H9 (cell line): ENCODE measurements around the gene PCNX3. TPM values are rescaled to one million over a fixed set of nuclear protein-coding genes. Genes with fewer than 3 reads are reported as not detected.

ENCODE experiments used
- DNase-seq: peaks from one replicate; pipeline ENCODE4 v3.0.0-alpha.2; 2017
- H2AFZ ChIP-seq: one replicate; pipeline ENCODE4 v1.6.1; 2013; ENCODE audit warnings: mild to moderate bottlenecking, low read length, control low read depth, moderate library complexity
- H2AK5ac ChIP-seq: 2 replicates; pipeline ENCODE4 v1.6.1; 2013; ENCODE audit warnings: low read length, control low read depth, mixed read lengths; ENCODE audit not compliant: insufficient read length
- H2BK120ac ChIP-seq: one replicate; pipeline ENCODE4 v1.6.1; 2013; ENCODE audit warnings: low read depth, mild to moderate bottlenecking, low read length, control low read depth, inconsistent platforms; ENCODE audit not compliant: poor library complexity, severe bottlenecking
- H2BK12ac ChIP-seq: 2 replicates; pipeline ENCODE4 v1.6.1; 2013; ENCODE audit warnings: low read length, control low read depth, mixed read lengths, low read depth; ENCODE audit not compliant: insufficient read length
- H2BK15ac ChIP-seq: 2 replicates; pipeline ENCODE4 v1.6.1; 2013; ENCODE audit warnings: low read depth, low read length, control low read depth
- H2BK20ac ChIP-seq: one replicate; pipeline ENCODE4 v1.6.1; 2013; ENCODE audit warnings: low read depth, mild to moderate bottlenecking, low read length, control low read depth, inconsistent platforms; ENCODE audit not compliant: poor library complexity, severe bottlenecking
- H2BK5ac ChIP-seq: 2 replicates; pipeline ENCODE4 v1.6.1; 2013; ENCODE audit warnings: low read length, control low read depth, mixed read lengths; ENCODE audit not compliant: insufficient read length
- H3K14ac ChIP-seq: 2 replicates; pipeline ENCODE4 v1.6.1; 2013; ENCODE audit warnings: low read length, control low read depth; ENCODE audit not compliant: insufficient read depth
- H3K18ac ChIP-seq: 2 replicates; pipeline ENCODE4 v1.6.1; 2013; ENCODE audit warnings: low read depth, mild to moderate bottlenecking, mixed read lengths, low read length, control low read depth; ENCODE audit not compliant: insufficient read length
- H3K23ac ChIP-seq: 2 replicates; pipeline ENCODE4 v1.6.1; 2013; ENCODE audit warnings: low read length, control low read depth, mixed read lengths, low read depth; ENCODE audit not compliant: insufficient read length
- H3K23me2 ChIP-seq: 2 replicates; pipeline ENCODE4 v1.6.1; 2013; ENCODE audit warnings: low read depth, mild to moderate bottlenecking, mixed read lengths, low read length, control low read depth; ENCODE audit not compliant: insufficient read length, poor library complexity, severe bottlenecking
- H3K27ac ChIP-seq: 2 replicates; pipeline ENCODE4 v1.5.1; 2013; ENCODE audit warnings: low read length, control low read depth, mixed read lengths, low read depth; ENCODE audit not compliant: insufficient read length
- H3K27me3 ChIP-seq: 2 replicates; pipeline ENCODE4 v1.6.1; 2013; ENCODE audit warnings: low read length, control low read depth, inconsistent platforms; ENCODE audit not compliant: insufficient read depth
- H3K4ac ChIP-seq: 2 replicates; pipeline ENCODE4 v1.6.1; 2013; ENCODE audit warnings: low read depth, mild to moderate bottlenecking, control low read depth, inconsistent platforms, low read length, moderate library complexity
- H3K4me1 ChIP-seq: 2 replicates; pipeline ENCODE4 v1.6.1; 2013; ENCODE audit warnings: low read length, control low read depth, inconsistent platforms; ENCODE audit not compliant: insufficient read depth
- H3K4me2 ChIP-seq: 2 replicates; pipeline ENCODE4 v1.6.1; 2013; ENCODE audit warnings: low read length, control low read depth, mixed read lengths; ENCODE audit not compliant: insufficient read length, insufficient read depth
- H3K56ac ChIP-seq: 2 replicates; pipeline ENCODE4 v1.6.1; 2013; ENCODE audit warnings: low read depth, mild to moderate bottlenecking, mixed read lengths, low read length, control low read depth; ENCODE audit not compliant: insufficient read length
- H3K79me1 ChIP-seq: 2 replicates; pipeline ENCODE4 v1.6.1; 2013; ENCODE audit warnings: low read depth, mild to moderate bottlenecking, moderate library complexity, low read length, control low read depth, inconsistent platforms; ENCODE audit not compliant: insufficient read depth, poor library complexity, severe bottlenecking
- H3K79me2 ChIP-seq: 2 replicates; pipeline ENCODE4 v1.6.1; 2013; ENCODE audit warnings: low read length, control low read depth, inconsistent platforms; ENCODE audit not compliant: insufficient read depth
- H3K9ac ChIP-seq: 2 replicates; pipeline ENCODE4 v1.6.1; 2013; ENCODE audit warnings: low read length, control low read depth, mixed read lengths; ENCODE audit not compliant: insufficient read length; ENCODE audit errors: extremely low read depth
- H3K9me3 ChIP-seq: one replicate; pipeline ENCODE4 v1.6.1; 2013; ENCODE audit warnings: low read depth, low read length, inconsistent platforms; ENCODE audit not compliant: control insufficient read depth
- H3T11ph ChIP-seq: one replicate; pipeline ENCODE4 v1.6.1; 2013; ENCODE audit warnings: mild to moderate bottlenecking, low read length, control low read depth, inconsistent platforms
- H4K20me1 ChIP-seq: one replicate; pipeline ENCODE4 v1.6.1; 2013; ENCODE audit not compliant: control insufficient read depth, insufficient read length, insufficient read depth
- H4K5ac ChIP-seq: 2 replicates; pipeline ENCODE4 v1.6.1; 2013; ENCODE audit warnings: low read depth, mild to moderate bottlenecking, mixed read lengths, low read length, control low read depth; ENCODE audit not compliant: insufficient read length
- H4K8ac ChIP-seq: replicated peaks from 2 replicates; pipeline ENCODE4 v1.6.1; 2013; ENCODE audit warnings: low read length, control low read depth, mixed read lengths, low read depth; ENCODE audit not compliant: insufficient read length
- H4K91ac ChIP-seq: 2 replicates; pipeline ENCODE4 v1.6.1; 2013; ENCODE audit warnings: low read depth, mild to moderate bottlenecking, moderate library complexity, mixed read lengths, low read length, control low read depth; ENCODE audit not compliant: insufficient read length
- H3K27ac Mint-ChIP-seq, 3 experiments: 2 replicates in 2 of 3; 3 replicates in 1 of 3; pipeline ENCODE4 v1.8.0; 2020 to 2021; ENCODE audit warnings: mixed read lengths in 3 of 3, mild to moderate bottlenecking in 1 of 3, moderate library complexity in 1 of 3
- H3K27me3 Mint-ChIP-seq: 2 replicates; pipeline ENCODE4 v1.8.0; 2021; ENCODE audit warnings: low read depth, mild to moderate bottlenecking, moderate library complexity, mixed read lengths
- H3K36me3 Mint-ChIP-seq, 3 experiments: 2 replicates in 2 of 3; 3 replicates in 1 of 3; pipeline ENCODE4 v1.8.0; 2020 to 2021; ENCODE audit warnings: low read depth in 3 of 3, mixed read lengths in 3 of 3; ENCODE audit not compliant: insufficient read depth in 1 of 3
- H3K4me1 Mint-ChIP-seq, 2 experiments: 2 replicates each; pipeline ENCODE4 v1.8.0; 2020; ENCODE audit warnings: mixed read lengths in 2 of 2
- H3K4me3 Mint-ChIP-seq, 2 experiments: 2 replicates in 1 of 2; 3 replicates in 1 of 2; pipeline ENCODE4 v1.8.0; 2020 to 2021; ENCODE audit warnings: mild to moderate bottlenecking in 2 of 2, mixed read lengths in 2 of 2, moderate library complexity in 1 of 2
- H3K9me3 Mint-ChIP-seq, 2 experiments: 2 replicates in 1 of 2; 3 replicates in 1 of 2; pipeline ENCODE4 v1.8.0; 2020; ENCODE audit warnings: mild to moderate bottlenecking in 2 of 2, mixed read lengths in 2 of 2, moderate library complexity in 1 of 2
- CTCF ChIP-seq: fragments of 200-600 bp; sonication (generic); conservative IDR thresholded peaks from 3 replicates; pipeline ENCODE4 v1.8.0; 2021; ENCODE audit warnings: antibody characterized with exemption, mild to moderate bottlenecking
- WGBS: extraction: QIAGEN DNeasy Blood & Tissue Kit; methylation state at CpG from one replicate; pipeline ENCODE4 v1.1.7; 2013; ENCODE audit warnings: missing lambda C conversion rate, low lambda C conversion rate, mixed read lengths; ENCODE audit not compliant: insufficient read length; ENCODE audit errors: extremely low coverage; 5-methylcytosine and 5-hydroxymethylcytosine counted together
- total RNA-seq: library from RNA; stranded (reverse); gene quantifications from 2 replicates; pipeline ENCODE4 v1.2.1, GENCODE V29; 2021

Gene PCNX3
- total RNA-seq, 1 experiment from 2014 or later = 50.5 TPM

DNA sequence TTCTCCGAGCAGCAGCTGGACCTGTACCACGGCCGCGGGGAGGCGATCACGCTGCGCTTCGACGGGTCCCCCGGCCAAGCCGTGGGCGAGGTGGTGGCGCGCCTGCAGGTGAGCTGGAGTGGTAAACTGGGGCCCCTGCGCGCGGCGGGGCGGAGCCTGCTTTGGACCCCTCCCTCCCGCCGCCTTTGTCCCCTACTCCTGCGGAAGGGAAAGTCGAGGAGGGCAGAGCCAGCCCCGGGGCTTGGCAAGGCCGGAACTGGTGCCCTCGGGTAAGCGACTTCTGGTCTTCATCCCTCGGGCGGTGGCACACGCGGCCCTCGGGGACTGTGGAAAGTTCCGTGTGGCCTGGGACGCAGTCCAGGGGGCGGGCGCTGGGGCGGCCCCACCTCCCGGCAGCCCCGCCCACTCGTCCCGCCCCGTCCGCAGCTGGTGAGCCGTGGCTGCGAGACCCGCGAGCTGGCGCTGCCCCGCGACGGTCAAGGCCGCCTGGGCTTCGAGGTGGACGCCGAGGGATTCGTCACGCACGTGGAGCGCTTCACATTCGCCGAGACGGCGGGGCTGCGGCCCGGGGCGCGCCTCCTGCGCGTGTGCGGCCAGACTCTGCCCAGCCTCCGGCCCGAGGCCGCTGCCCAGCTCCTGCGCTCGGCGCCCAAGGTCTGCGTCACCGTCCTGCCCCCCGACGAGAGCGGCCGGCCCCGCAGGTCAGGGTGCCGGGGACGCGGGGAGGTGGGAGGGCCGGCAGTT lies 31.6 kb downstream of the PCNX3 start:
- no peaks in the 10 kb centered on the region for H3K79me1 ChIP-seq
- no peak overlapping the region for H3K27ac ChIP-seq
- no peak overlapping the region for H3T11ph ChIP-seq
- no peak overlapping the region for H4K8ac ChIP-seq
- no peaks in the 10 kb centered on the region for H3K27me3 ChIP-seq
- no peak overlapping the region for H2AK5ac ChIP-seq
- H2BK5ac ChIP-seq = no peak overlapping the region
- H4K91ac ChIP-seq = no peak overlapping the region
- no CpG with 5 or more reads among the region's 87 CpGs for WGBS
- H2BK15ac ChIP-seq = no peak overlapping the region
- H4K5ac ChIP-seq = no peak overlapping the region
- H3K23me2 ChIP-seq = peaks cover 9% of the 10 kb centered on the region
- Mint-ChIP-seq H3K27me3 (peaks cover 3% of the 10 kb centered on the region), H3K4me3 (peak overlapping the region; percentile 72 to 78; a peak in 4 of 5 replicates), H3K36me3 (peaks cover 5 to 12% (median 9%) of the 10 kb centered on the region in 3 experiments; a peak in 6 of 7 replicates), H3K4me1 (peaks cover 19 to 30% of the 10 kb centered on the region in 2 experiments), H3K9me3 (no peaks in the 10 kb centered on the region; a peak in 1 of 5 replicates), H3K27ac (no peak overlapping the region)
- peak; percentile 83 for DNase-seq
- H3K18ac ChIP-seq = no peak overlapping the region
- peaks cover 5% of the 10 kb centered on the region for H4K20me1 ChIP-seq
- H3K4me1 ChIP-seq = peaks cover 5% of the 10 kb centered on the region; the same call in 1 of the 2 replicates
- no peaks in the 10 kb centered on the region for H3K79me2 ChIP-seq
- H3K23ac ChIP-seq = no peak overlapping the region
- H2AFZ ChIP-seq = no peak overlapping the region
- H3K4ac ChIP-seq = no peak overlapping the region
- H3K56ac ChIP-seq = no peak overlapping the region
- peak overlapping the region; percentile 34 for H3K4me2 ChIP-seq
- peak; percentile 45; the same call in 2 of the 3 replicates for TF ChIP-seq CTCF
- H3K9ac ChIP-seq = no peak overlapping the region
- H2BK20ac ChIP-seq = no peak overlapping the region
- no peak overlapping the region for H2BK120ac ChIP-seq
- no peaks in the 10 kb centered on the region for H3K9me3 ChIP-seq
- H3K14ac ChIP-seq = no peak overlapping the region
- no peak overlapping the region for H2BK12ac ChIP-seq
